ENCODE measurements around the gene CAMK2N1. TPM values are rescaled to one million over a fixed set of nuclear protein-coding genes. Genes with fewer than 3 reads are reported as not detected.

CAMK2N1 gene
- total RNA-seq, 1 experiment from 2014 or later, result 51.2 TPM

GRCh38 chr1:20507564-20508410, 21.8 kb upstream of the CAMK2N1 start, which contains the start of gene MUL1:
Gene MUL1, minus strand, starts transcription at chr1:20508151. Its CDS starts 127 bp downstream, at chr1:20508024.
- peak; percentile 89 for DNase-seq
- peaks cover 5% of the 10 kb centered on the region for H3F3A ChIP-seq (ENCODE audit: low read length, unreplicated experiment)
- peak within 1 kb of the TSS; percentile 82 for H3K27ac ChIP-seq (ENCODE audit: low read length)
- H3K9me2 ChIP-seq (replicated peaks; ENCODE audit: low read length), result no peaks in the 10 kb centered on the region
- H4K20me1 ChIP-seq (ENCODE audit: low read length), result no peaks in the 10 kb centered on the region
- no peaks in the 10 kb centered on the region for H3K9me3 ChIP-seq (ENCODE audit: low read length)
- no peaks in the 10 kb centered on the region for H3K27me3 ChIP-seq (ENCODE audit: low read length)
- ChIA-PET CTCF (interaction anchor here (1.4 kb wide), 1 partner anchor 126 kb away, joined by 3 read pairs; no protein-coding TSS in a partner anchor), POLR2A (ENCODE audit: unreplicated experiment) (interaction anchor here (0.6 to 1.2 kb wide), 2 partner anchors 153 to 191 kb away, joined by 3 to 4 read pairs; partner anchors contain the start of gene DDOST)
- intact Hi-C loops (cut with micrococcal nuclease), result no loop called here
- peaks cover 51% of the 10 kb centered on the region for H3K79me2 ChIP-seq (ENCODE audit: low read length)
- peak within 1 kb of the TSS; percentile 88 for H3K4me2 ChIP-seq (ENCODE audit: low read length)
- TSS peak; percentile 82 for BruUV-seq (replicated peaks)
- H3K4me1 ChIP-seq (ENCODE audit: insufficient read depth, low read length), result peaks cover 32% of the 10 kb centered on the region
- TF ChIP-seq CTCF (conservative IDR thresholded peaks at IDR 0.05; ENCODE audit: low read depth, low read length), result no peak
- TF ChIP-seq EZH2phosphoT487 (IDR thresholded peaks at IDR 0.05; ENCODE audit: borderline replicate concordance, low read length), result no peak
- TF ChIP-seq EZH2 (IDR thresholded peaks at IDR 0.05; ENCODE audit: low read length, unreplicated experiment), result no peak
- H2AFZ ChIP-seq (ENCODE audit: low read length), result peak within 1 kb of the TSS; percentile 95
- peaks cover 8% of the 10 kb centered on the region; the same call in 1 of the 2 replicates for H3K36me3 ChIP-seq (ENCODE audit: low read depth, low read length)
- peak within 1 kb of the TSS; percentile 91 for H3K4me3 ChIP-seq (ENCODE audit: low read length)
- peak; percentile 88 for ATAC-seq
- peak within 1 kb of the TSS; percentile 92 for H3K9ac ChIP-seq (ENCODE audit: low read length)

- Histone ChIP-seq H3K9me3 (ENCODE audit: low read length) (no peaks in the 10 kb centered on the region), H4K20me1 (ENCODE audit: low read length) (no peaks in the 10 kb centered on the region), H3K27ac (ENCODE audit: low read length) (peak overlapping the region; percentile 82), H3K4me1 (ENCODE audit: insufficient read depth, low read length) (peaks cover 30% of the 10 kb centered on the region), H3K9ac (ENCODE audit: low read length) (peak overlapping the region; percentile 92), H3F3A (ENCODE audit: low read length, unreplicated experiment) (peaks cover 5% of the 10 kb centered on the region), H3K36me3 (ENCODE audit: low read depth, low read length) (peaks cover 9% of the 10 kb centered on the region; the same call in 1 of the 2 replicates), H3K9me2 (replicated peaks; ENCODE audit: low read length) (no peaks in the 10 kb centered on the region), H3K79me2 (ENCODE audit: low read length) (peaks cover 51% of the 10 kb centered on the region), H3K4me3 (ENCODE audit: low read length) (peak overlapping the region; percentile 91), H3K27me3 (ENCODE audit: low read length) (no peaks in the 10 kb centered on the region), H3K4me2 (ENCODE audit: low read length) (peak overlapping the region; percentile 88), H2AFZ (ENCODE audit: low read length) (peak overlapping the region; percentile 95)
- intact Hi-C loops (cut with micrococcal nuclease), result no loop called here
- no peak for DNase-seq
- ChIA-PET POLR2A (ENCODE audit: unreplicated experiment) (interaction anchor here (1.2 kb wide), 1 partner anchor 154 kb away, joined by 4 read pairs; the partner anchor contains the start of gene DDOST), CTCF (interaction anchor here (1.4 kb wide), 1 partner anchor 127 kb away, joined by 3 read pairs; no protein-coding TSS in a partner anchor)
- BruUV-seq (replicated peaks), result no TSS peak
- ATAC-seq, result peak; percentile 34
- TF ChIP-seq EZH2phosphoT487 (IDR thresholded peaks at IDR 0.05; ENCODE audit: borderline replicate concordance, low read length), result no peak
- TF ChIP-seq EZH2 (IDR thresholded peaks at IDR 0.05; ENCODE audit: low read length, unreplicated experiment), result no peak
- no peak for TF ChIP-seq CTCF (conservative IDR thresholded peaks at IDR 0.05; ENCODE audit: low read depth, low read length)
These were observed 21.2 kb upstream of the CAMK2N1 start for GRCh38 chr1:20507248-20507563.
